ENCODE results near the gene POLRMT.

DNA sequence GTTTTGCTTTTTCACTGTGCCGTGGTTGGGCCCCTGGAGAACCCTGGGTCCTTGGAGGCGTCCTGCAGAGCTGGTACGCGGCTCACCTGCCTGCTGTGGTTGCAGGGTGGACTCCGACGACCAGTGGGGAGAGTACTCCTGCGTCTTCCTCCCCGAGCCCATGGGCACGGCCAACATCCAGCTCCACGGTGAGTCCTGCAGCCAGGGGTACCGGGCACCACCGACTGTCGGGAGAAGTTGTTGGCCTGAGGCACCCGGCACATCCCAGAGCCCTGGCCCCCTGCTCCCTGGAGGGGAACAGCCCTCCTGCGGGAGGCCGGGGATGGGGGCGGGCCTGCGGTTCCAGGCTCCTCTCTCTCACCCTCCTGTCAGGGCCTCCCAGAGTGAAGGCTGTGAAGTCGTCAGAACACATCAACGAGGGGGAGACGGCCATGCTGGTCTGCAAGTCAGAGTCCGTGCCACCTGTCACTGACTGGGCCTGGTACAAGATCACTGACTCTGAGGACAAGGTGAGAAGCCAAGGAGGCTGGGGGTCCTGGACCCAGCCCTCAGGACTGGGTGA, 53.0 kb downstream of the POLRMT start:
- TF ChIP-seq POLR2AphosphoS5 (IDR thresholded peaks at IDR 0.05) (no peak), POLR2A (IDR thresholded peaks at IDR 0.05) (no peak)
- TF ChIP-seq, protein P1, sequence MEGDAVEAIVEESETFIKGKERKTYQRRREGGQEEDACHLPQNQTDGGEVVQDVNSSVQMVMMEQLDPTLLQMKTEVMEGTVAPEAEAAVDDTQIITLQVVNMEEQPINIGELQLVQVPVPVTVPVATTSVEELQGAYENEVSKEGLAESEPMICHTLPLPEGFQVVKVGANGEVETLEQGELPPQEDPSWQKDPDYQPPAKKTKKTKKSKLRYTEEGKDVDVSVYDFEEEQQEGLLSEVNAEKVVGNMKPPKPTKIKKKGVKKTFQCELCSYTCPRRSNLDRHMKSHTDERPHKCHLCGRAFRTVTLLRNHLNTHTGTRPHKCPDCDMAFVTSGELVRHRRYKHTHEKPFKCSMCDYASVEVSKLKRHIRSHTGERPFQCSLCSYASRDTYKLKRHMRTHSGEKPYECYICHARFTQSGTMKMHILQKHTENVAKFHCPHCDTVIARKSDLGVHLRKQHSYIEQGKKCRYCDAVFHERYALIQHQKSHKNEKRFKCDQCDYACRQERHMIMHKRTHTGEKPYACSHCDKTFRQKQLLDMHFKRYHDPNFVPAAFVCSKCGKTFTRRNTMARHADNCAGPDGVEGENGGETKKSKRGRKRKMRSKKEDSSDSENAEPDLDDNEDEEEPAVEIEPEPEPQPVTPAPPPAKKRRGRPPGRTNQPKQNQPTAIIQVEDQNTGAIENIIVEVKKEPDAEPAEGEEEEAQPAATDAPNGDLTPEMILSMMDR (IDR thresholded peaks at IDR 0.05) = no peak

Measured in prostate gland (tissue), 2 donors.